Fibroblast of peridontal ligament (primary cell): ENCODE data around the gene GATA1.

Experiments used
- DNase-seq: peaks from one replicate; pipeline ENCODE4 v3.0.0-alpha.2; 2010; ENCODE audit errors: extremely low read depth

GATA1 gene

GRCh38 chrX:48786341-48786800 is at the start of gene GATA1:
TSS of gene GATA1 (plus strand) at chrX:48786590. CDS start at chrX:48791110, 4,520 bp downstream.
- no peak for DNase-seq

DNA sequence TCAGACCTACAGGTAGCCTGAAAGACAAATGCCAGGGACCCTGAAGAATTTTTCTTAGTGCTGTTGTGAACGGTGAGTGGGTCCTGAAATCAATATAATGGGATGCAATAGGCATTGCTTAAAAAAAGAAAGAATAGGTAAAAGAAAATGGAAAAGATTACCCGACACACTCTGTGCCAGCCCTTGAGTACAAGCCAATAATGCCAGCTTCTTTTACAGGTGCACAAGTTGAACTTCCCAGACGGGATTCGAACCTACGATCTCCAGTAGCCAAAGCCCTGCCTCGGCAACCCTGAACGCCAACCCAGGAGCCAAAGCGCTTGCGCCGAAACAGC is 49.5 kb upstream of the GATA1 start:
- no peak for DNase-seq

- DNase-seq, result peak; percentile 98
These were observed 49.0 kb upstream of the GATA1 start for GRCh38 chrX:48737213-48737938.

DNA sequence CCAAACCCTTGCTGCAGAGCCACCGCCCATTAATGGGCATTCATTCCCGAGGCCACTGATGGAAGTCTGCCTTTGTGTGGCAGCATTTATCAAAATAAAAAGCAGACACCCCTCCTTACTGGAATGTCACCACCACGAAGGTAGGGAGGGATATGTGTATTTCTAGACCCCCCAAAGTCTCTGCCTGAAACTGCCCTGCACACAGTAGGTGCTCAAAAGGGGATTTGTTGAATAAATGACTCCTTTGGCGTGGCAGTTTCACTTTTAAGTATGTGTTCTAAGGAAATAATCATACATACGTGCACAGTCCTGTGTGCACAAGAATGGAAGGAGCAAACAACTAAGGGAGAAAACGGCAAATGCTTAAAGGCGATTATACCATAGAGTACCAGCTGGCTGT is 48.5 kb upstream of the GATA1 start:
- no peak for DNase-seq

DNA sequence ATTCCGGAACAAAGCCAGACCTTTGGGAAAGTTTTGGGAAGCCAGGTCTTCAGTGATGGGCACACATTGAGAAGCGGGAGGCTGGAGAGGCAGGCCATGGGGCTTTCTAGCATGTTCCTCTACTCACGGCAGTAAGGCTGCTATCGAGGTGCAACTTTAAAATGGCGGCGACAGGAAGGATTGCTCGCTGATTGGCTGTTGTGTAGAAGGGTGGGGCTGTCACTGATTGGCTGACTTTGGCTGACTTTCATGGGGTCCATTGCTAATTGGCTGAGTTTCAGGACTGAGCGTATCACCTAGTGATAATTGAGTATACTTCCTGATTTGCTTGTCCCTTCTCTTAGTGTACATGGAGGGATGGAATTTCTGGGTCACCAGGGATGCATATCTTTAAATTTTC is 44.6 kb upstream of the GATA1 start:
- no peak for DNase-seq

DNA sequence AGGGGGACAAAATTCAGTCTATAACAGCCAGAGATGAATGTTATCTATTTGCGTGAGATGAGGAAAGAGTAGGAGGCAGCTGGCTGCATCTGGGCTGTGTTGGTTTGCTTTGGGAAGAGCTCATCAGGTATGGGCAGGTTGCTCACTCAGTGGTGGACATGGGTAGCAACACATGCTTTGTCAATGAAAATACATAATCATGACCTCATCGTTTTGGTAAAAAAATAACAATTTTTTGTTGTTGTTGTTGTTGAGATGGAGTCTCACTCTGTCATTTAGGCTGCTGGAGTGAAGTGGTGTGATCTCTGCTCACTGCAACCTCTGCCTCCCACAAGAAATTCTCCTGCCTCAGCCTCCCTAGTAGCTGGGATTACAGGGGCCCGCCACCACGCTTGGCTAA is 41.2 kb upstream of the GATA1 start:
- DNase-seq, result no peak

DNA sequence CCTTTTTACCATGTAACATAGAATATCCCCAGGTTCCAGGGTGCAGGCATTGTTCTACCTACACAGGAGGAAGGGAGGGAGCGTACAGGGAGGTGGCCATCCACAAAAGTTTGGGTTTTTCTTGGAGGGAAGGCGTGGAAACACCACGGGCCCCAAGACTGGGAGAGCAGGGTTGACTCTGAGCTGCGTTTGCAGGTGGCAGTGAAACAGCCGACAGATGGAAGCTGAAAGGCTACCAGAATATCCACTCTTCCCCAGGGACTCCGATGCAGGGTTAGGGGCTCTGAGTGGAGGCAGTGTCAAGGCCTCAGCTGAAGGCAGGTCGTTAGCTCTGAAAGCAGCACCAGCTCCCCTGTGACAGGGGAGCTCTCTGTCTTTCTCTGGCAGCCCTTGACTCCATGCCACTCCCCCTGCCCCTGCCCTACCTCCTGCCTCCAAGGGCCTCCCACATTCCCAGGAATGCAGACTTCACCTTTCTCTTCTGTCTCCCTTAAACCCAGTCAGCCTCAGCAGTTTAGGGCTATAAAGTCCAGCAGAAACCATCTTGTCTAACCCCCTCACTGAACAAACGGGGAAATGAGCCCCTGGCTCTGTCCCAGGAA is 38.9 kb upstream of the GATA1 start:
- DNase-seq, result no peak

DNA sequence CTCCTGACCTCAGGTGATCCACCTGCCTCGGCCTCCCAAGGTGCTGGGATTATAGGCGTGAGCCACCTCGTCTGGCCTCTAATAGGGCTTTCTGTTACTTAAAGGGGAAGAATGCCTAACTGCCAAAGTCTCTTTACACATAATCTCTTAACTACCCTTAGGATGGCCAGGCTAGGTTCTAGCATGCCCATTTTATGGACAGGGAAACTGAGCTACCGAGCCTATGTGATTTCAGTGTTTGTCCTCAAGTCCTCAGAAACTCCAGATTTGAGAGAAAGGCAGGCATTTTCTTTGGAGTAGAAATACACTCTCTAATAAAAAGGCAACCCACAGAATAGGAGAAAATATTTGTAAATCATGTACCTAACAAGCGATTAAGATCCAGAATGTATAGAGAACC is 37.2 kb upstream of the GATA1 start:
- DNase-seq, result no peak

DNA sequence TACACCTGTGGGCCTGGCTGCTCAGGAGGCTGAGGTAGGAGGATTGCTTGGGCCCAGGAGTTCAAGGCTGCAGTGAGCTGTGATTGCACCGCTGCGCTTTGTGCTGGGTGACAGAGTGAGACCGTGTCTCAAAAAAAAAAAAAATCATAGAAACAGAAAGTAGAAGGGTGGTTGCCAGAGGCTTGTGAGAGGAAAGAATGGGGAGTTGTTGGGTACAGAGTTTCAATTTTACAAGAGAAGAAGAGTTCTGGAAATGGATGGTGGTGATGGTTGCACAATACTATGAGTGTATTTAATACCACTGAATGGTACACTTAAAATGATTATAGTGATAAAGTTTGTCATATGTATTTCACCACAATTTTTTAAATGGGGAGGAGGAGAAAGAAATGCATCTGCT is 35.0 kb upstream of the GATA1 start:
- no peak for DNase-seq

DNA sequence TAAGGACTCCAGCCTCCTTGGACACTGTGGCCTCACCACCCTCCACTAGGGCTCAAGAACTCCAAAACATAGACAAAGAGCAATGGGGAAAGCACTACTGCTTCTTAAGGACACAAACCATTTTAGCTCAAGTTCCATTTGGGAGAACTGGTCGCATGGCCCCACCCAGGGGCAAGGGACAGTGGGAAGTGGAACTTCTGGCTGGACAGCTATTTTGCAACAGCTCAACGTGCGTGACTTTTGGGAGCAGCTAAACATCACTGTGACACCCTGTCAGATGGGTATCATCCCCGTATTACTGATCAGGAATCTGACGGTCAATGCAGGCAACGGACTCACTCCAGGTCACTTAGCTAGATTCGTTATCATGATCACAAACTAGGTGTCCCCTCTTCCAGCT is 33.9 kb upstream of the GATA1 start:
- DNase-seq, result no peak

DNA sequence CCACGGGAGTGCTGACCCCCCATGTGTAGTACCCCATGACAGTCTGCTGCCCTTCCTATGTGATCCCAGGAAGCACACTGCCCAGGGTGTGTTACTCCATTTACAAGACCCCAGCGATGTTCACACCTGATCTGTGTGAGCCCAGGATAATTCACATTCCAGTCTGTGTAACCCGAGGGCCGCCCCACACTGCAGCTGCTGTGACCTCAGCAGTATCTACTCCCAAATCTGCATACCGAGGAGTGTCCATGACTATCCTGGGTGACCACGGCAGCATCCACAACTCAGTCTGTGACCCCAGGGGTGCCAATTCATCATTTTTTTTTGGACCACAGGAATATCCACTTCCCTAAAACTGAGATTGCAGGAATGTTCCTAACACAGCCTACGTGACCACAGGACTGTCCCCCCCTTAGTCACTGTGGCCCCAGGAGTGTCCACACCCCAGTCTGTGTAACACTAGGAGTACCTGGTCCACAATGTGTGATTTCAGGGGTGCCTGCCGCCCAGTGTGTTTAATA is 32.6 kb upstream of the GATA1 start:
- DNase-seq, result no peak

GRCh38 chrX:48754238-48754637 is 32.2 kb upstream of the GATA1 start:
- no peak for DNase-seq

GRCh38 chrX:48761674-48762471 is 24.5 kb upstream of the GATA1 start, which contains the start of gene GLOD5:
TSS of gene GLOD5 (plus strand) at chrX:48761747. CDS start at chrX:48761791, 44 bp downstream.
- DNase-seq, result no peak

DNA sequence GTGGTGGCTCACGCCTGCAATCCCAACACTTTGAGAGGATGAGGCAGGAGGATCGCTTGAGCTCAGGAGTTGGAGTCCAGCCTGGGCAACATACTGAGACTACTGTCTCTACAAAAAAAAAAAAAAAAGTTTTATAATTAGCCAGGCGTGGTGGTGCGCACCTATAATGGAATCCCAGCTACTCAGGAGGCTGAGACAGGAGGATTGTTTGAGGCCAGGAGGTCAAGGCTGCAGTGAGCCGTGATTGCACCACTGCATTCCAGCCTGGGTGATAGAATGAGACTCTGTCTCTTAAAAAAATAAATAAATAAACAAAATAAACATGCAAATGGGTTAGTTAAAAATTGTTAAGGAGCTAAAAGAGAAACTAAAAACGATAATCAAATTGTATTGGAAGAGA is 17.2 kb upstream of the GATA1 start:
- no peak for DNase-seq

DNA sequence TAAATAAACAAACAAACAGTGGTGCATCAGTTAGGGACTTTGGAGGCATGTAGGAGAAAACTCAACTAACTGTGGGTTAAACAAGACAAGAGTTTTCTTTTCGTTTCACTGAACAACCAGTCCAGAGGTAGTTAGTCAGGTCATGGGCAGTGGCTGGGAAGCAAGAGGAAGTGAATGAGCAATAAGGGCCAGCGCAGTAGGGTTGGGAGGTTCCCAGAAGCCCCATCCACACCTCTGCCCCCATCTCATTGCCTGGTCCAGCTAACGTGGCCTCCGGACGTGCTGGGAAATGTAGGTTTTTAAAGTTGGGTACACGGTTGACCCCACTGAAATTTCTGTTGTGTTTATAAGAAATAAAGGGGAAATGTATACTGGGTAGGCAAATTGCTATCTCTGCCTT is 16.1 kb upstream of the GATA1 start:
- DNase-seq, result no peak

DNA sequence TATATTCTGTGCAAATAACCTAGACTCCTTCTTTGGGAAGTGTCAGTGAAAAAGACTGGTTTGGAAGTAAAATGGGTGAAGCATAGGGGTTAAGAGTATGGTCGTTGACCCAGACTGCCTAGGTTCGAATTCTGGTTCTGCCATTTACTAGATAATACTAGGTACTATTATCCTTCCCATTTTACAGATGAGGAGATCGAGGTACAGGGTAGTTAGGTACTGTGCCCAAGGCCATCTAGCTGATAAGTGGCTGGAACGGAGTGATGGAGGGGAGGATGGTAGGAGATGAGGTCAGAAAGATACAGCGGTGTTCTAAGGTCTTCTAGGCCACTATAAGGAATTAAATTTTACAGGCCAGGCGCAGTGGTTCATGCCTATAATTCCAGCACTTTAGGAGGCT is 13.8 kb upstream of the GATA1 start:
- DNase-seq, result no peak

DNA sequence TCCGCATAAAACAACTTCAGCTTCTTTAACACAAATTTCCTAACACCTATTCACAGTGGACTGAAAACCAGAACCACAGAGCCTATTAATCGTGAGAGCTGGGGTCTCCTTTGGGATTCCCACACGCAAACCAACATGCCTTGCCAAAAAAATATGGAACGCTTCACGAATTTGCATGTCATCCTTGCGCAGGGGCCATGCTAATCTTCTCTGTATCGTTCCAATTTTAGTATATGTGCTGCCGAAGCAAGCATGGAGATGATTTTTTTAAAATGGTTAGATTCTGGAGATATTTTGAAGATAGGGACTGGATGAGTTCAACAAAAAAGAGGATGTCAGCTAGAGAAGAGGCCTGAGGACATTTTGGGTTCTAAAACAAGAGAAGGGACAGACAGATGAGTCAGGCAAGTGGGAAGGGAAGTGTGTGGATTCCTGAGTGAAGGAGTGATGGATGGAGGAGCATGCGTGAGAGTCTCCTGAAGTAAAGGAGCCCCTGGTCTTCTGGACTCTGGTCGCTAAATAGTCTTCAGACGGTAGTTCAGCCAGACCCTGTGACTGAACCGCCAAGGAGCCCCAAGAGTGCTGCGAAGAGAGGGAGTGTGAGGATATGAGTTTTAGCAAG is 9.5 kb upstream of the GATA1 start:
- DNase-seq, result no peak

GRCh38 chrX:48779399-48779798 is 7.0 kb upstream of the GATA1 start:
- no peak for DNase-seq

- no peak for DNase-seq
These were observed 4.7 kb upstream of the GATA1 start for GRCh38 chrX:48781705-48782104.

DNA sequence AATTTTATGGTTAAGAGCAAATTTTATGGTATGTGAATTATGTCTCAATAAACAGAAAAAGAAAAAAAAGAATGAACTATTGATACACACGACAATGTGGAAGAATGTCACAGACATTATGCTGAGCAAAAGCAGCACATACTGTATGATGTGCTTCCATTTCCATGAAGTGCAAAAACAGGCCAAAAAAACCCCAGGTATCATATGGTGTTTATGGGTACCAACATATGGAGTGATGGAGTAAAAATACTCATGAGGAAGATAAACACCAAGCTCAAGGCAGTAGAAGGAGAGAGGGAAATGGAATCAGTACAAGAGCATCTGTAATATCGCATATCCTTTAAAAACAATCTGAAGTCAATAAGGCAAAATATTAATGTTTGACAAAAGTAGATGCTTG is 4.2 kb upstream of the GATA1 start:
- DNase-seq, result no peak

DNA sequence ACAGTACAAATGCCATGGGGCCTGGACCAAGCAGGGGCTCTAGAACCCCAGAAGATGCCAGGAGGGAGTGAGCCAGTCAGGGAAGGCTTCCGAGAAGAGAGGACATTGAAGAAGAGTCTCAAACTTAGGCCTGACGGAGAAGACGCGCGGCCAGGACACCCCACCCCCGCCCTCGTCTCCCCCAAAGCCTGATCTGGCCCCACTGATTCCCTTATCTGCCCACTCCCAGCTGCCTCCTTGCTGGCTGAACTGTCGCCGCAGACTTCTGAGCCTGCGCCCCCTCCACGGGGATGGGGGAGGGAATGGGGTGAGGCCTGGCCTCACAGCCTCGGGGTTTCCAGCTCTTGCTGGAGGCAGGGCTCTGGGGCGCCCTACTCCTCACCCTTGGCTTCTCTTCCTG is 3.6 kb upstream of the GATA1 start:
- no peak for DNase-seq

DNA sequence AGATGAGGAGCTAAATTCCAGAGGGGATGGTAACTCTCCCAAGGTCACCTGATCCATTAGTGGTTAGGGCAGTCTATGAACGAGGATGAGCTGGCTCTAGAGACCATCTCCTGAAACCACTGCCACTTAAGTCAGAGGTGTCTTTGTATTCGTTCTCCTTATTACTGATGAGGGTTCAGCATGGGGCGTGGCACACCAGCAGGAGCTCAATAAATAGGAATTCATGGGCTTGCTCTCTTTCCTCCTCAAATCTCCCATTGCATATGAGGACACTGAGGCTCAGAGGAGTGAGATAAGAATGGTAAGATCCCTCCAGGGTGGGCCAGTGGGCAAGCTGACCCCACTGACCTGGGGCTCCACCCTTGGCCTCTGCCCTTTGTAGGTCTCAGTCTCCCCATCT is 1.7 kb upstream of the GATA1 start:
- no peak for DNase-seq
